ENCODE results near the gene LILRA1.

DNA sequence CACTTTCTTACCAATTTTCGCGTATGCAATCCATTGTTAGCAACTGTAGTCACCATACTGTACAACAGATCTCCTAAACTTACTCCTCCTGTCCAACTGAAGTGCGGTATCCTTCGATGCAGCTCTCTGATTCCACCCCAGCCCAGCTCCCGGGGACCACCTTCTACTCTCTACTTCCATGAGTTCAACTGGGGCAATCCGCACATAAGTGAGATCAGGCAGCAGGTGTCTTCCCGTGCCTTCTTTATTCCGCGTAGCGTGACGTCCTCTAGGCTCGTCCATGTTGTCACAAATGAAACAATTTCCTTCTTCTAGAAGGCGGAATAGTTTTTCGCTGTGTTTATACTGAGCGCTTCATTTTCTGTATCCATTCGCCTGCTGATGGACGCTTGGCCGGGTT, 45.3 kb downstream of the LILRA1 start:
- TF ChIP-seq CTCF (IDR thresholded peaks at IDR 0.05; ENCODE audit: insufficient read depth, low read length) (no peak), POLR2AphosphoS5 (IDR thresholded peaks at IDR 0.05; ENCODE audit: low read depth) (no peak)
- TF ChIP-seq, protein P1, sequence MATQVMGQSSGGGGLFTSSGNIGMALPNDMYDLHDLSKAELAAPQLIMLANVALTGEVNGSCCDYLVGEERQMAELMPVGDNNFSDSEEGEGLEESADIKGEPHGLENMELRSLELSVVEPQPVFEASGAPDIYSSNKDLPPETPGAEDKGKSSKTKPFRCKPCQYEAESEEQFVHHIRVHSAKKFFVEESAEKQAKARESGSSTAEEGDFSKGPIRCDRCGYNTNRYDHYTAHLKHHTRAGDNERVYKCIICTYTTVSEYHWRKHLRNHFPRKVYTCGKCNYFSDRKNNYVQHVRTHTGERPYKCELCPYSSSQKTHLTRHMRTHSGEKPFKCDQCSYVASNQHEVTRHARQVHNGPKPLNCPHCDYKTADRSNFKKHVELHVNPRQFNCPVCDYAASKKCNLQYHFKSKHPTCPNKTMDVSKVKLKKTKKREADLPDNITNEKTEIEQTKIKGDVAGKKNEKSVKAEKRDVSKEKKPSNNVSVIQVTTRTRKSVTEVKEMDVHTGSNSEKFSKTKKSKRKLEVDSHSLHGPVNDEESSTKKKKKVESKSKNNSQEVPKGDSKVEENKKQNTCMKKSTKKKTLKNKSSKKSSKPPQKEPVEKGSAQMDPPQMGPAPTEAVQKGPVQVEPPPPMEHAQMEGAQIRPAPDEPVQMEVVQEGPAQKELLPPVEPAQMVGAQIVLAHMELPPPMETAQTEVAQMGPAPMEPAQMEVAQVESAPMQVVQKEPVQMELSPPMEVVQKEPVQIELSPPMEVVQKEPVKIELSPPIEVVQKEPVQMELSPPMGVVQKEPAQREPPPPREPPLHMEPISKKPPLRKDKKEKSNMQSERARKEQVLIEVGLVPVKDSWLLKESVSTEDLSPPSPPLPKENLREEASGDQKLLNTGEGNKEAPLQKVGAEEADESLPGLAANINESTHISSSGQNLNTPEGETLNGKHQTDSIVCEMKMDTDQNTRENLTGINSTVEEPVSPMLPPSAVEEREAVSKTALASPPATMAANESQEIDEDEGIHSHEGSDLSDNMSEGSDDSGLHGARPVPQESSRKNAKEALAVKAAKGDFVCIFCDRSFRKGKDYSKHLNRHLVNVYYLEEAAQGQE (IDR thresholded peaks at IDR 0.05; ENCODE audit: insufficient replicate concordance, low read depth) = no peak

Measured in HL-60 (cell line).